CD4-positive, alpha-beta T cell treated with Interleukin-10 for 1 hour (primary cell): ENCODE data around the gene KAZALD1.

Source experiments
- DNase-seq: peaks from one replicate; pipeline ENCODE4 v3.0.0-alpha.2; 2020

KAZALD1 gene

DNA sequence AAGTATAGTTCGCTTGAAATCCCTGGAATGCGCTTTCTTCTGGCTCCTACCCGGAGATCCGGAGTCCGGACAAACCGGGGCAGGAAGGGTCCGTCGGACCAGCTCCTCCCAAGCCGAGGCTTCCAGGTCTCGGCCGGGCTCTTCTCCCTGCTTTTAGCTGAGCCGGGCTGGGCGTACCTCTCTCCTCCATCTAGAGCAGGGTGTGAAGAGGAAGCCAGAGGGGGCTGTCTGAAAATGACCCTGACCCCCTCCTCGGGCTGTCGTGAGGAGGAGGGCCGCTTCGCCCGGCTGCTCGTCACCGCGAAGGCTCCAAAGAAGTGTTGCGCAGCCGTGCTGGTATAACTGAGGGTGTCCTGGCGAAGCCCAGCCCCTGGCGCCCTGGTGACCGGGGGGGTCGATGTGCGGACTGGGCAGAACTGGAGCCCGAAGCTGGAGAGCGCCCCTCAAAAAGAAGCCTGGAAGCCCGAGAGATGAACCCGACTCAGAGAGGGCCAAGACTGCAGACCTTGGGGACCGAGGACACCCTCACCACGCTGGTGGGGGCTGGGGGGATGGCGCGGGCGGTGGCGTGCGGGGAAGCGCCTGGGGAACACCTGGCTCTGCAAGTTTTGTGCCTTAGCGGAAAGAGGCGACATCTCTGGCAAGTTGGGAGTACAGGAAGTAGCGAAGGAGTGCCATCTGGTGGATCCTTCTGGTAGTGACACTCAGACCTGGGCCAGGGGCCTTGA is 5.7 kb downstream of the KAZALD1 start:
- DNase-seq = peak; percentile 83

DNA sequence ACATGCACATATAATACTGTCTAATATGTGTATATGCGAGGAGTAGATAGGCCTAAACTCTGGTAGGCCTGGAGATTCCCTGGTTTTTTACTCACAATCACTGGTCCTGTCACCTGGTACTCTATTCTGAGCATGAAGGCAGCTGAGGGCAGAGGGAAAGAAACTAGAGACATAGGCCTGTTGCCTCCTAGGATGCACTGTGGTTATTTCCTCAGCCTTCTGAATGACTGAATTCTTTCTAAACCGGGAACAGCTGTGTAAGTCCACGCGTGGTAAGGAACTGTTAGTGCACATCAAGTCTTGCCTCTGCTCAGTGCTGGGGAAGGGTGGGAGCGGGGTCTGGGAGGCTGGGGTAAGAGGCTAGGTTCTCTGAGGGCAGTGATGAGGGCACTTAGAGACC is 7.7 kb downstream of the KAZALD1 start:
- no peak for DNase-seq

DNA sequence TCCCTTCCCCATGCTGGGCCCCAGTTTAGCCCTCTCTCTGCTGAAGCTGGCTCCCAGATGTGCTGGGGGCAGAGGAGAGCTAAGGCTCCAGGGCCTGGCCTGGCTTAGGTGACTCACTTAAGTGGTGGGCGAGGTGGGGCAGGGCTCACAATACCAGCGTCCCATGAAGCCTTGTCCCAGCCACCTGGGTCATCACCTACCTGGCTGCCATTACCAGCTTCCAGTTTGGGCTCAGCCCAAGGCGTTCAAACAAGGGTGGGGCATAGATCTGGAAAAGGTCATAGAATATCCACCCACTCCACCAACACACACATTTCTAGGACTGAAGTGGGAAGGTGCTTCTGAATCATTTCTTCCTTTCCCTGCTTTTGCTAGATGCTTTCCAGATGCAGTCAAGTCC is 8.3 kb downstream of the KAZALD1 start:
- no peak for DNase-seq

DNA sequence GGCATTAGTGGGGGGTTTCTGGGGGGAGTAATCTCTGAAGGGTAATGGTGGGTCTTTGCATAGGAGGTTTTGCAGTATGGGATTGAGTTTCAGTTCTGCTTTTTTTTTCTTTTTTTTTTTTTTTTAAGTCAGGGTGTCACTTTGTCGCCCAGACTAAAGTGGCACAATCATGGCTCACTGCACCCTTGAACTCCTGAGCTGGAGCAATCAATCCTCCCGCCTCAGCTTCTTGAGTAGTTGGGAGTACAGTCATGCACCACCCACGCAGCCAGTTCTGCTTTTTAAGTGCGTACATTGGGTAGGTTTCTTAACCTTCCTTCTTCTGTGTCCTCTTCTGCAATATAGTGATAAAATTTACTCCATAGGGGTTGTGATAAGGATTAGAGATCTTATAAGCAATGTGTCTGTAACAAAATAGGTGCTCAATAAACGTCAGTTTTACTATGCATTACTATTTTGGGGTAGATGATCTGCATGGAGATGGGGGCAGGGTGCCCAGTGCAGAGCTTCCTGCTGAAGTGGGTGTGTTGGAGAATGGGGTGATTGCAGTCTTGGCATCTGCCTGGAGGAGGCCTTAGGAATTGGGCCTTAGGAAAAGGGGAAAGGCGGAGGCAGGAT is 9.6 kb downstream of the KAZALD1 start:
- DNase-seq = no peak

DNA sequence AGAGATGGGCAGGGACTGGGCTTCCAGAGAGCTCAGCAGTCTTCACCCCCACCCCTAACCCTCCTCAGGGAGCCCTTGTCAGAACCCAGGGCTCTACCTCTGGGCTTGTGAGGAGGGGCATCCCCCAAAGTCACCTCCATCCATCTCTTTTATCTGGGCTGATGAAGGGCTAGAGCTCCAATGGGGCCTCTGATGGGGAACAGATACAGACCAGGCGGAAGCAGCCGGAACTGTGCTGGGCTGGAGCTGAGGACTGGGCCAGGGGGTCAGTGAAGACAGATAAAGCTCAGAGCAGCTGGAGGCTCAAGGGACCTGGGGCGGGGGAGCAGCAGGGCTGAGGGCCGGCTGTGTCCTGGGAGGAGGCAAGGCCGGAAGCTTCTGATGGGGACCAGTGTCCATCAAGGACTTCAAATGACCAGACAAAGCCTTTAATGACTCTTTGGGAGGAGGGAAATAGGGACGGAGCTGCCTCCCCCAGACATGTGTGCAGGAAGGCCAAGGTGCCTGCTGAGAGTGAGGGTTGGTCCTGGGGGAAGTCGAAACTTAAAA is 10.2 kb downstream of the KAZALD1 start:
- DNase-seq = no peak

DNA sequence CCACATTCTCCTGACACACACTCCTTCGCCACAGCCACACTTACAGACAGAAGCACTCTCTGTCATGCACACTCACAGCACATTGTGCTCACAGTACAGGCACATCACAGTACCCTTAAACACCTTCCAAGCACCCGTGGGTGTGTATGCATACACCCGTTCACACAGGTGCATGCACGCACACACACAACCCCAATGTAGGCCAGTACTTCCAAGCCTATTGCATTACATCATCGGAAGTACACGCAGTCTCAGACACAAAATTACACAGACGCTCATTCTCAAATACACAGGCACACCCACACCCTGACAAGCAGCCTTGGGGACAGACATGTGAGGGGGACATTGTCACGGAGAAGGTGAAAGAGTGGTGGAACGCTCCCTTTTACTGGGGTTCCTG is 11.1 kb downstream of the KAZALD1 start:
- no peak for DNase-seq

DNA sequence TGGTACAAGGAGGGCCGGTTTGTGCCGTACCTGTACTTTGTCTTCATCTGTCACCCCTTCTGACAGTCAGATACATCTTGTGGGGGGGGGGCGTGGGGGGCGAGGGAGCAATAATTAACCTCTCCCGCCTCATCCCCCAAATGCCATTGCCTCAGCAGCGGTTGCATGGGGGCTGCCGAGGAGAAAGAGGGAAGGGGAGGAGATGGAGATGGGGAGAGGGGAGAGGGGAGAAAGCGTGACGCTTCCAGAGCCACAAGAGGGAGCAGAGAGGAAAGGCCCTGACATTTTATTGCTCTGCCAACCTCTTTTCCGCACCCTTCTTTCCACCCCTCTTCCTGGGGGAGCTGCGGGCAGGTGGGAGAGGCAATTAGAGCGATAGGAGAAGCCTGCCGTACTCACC is 11.8 kb downstream of the KAZALD1 start:
- no peak for DNase-seq

DNA sequence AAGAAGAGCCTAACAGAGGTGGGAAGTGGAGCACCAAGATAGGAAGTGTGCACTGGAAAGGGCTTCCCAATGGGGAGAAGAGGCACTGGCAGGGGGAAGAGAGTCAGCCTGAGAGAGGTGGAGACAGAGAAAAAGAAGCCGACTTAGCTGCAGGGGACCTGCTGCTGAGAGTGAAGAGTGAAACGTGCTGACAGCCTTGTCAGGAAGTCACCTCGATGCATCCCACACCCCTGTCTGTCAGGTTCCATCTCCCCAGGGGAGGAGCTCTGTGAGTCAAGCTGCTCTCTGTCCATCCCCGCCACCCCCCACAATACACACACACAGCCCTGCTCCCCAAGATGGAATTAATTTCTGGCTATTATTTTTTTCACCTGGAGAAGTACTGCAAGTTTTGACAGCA is 14.0 kb downstream of the KAZALD1 start:
- no peak for DNase-seq

DNA sequence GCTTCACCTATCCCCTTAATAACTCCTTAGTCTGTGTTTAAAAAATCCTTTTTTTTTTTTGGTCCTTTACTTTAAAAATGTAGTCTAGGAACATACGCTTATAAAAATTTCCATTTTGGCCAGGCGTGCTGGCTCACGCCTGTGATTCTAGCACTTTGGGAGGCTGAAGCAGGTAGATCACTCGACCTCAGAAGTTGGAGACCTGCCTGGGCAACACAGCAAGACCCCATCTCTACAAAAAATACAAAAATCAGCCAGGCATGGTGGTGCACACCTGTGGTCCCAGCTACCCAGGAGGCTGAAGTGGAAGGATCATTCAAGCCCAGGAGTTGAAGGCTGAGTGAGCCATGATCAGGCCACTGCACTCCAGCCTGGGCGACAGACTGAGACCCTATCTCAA is 14.8 kb downstream of the KAZALD1 start:
- no peak for DNase-seq

DNA sequence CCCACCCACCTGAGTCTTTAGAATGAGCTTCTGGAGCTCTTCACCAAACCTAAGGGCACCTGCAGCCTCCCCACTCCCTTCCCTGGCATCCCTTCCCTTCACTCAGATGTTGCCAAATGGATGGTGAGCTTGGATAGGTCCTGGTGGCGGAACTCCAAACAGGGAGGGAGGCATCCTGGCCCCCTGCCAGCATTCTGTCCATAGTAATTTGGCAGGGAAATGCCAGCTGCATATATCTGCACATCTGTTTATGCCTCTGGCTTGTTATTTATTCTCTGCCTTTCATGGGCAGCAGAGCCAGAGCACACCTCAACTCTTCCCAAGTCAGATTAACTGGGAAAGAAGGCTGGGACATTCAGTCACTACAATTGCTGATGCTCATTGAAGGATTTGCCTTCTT is 18.1 kb downstream of the KAZALD1 start:
- no peak for DNase-seq

DNA sequence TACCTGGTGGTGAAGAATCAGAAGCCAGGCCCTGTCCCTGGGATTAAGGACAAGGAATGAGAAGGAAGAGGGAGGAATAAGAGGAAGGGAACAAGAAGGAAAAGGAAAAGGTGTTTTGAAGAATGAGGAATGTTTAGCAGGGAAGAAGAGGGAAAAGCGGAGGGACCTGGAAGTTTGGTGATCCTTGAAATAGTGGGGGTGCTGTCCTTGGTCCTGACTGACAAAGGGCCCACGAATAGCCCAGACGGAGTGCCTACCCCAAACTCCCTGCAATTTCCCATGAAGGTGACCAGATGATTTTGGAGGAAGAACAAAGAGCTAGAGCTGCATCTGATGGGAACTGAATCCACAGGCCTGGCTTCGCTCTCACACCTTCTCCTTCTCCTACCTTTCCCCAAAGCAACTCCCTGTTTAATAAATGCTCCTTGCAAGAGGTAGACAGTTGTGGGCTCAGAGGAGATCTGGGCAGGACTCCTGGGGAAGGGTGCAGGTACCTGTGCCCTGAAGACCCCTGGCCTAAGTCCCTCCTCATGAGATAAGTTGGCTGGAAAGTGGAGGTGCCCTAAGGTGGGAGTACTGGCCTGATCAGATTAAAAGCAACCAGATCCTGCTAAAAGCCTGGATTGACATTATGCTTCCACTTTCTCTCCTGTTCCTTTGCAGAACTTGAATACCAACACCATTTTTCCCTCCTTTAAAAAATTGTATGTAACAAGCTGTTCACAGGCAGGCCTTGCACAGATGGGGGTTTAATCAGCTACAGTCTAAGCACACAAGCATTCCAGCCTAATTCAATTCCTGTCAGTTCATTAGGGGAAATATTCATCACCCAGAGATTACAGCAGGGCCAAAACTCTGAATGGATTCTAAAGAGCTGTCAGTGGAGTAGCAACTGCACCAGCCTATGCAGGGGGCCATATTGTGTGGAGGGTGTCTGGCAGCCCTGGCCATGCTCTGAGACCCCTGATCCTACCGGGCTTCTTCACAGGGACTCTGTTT is 19.4 kb downstream of the KAZALD1 start:
- DNase-seq = no peak

DNA sequence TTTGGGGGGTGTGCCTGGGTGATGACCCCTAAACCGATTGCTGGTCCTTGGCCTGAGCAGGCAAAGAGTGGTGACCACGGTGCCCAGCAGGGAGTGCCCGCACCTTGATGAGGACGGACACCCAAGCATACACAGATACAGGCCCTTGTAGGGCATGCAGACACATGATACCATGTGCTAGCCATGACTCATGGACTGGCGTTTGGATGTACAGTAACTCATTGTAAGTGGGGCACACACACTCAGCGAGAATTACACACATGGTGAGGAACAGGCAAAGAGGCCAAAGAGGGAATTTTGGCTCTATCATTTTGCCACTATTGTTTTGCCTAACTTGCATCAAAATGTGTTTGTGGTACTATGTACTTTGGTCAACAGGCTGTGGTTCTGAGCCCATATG is 24.1 kb downstream of the KAZALD1 start:
- no peak for DNase-seq

DNA sequence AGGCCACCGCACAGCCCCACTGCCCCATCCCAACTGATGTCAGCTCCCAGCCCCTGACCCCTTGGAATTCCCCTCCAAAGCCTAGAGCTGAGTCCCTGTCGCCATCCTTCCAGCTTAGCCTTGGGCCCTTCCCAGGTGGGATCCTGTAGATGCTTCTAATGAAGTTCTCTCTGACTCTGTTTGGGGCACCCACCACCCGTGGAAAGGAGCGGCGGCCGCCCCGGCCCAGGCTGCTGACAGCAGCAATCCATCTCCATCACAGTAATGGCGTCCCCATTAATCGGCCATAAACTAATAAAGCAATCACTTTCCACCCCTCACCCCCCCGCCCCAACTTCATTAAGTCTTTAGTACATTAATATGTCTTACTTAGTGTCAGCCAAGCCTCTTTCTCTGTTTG is 25.6 kb downstream of the KAZALD1 start:
- no peak for DNase-seq

DNA sequence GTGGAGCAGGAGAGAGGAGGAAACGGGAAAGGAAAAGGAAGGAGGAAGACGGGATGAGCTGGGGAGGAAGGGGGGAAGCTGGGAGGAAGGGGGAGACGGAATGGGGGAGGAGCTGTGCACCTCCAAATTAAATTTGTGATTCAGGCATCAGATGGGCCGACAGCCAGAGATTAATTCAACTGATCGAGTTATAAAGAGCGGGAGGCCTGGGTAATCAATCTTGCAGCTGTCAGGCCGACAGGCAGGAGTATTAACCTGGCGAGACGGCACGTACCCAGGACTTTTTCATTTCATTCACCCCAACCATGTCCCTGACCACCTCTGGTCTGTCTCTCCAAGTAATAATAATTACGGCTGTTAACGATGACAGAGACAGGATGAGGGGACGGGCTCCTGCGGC is 26.2 kb downstream of the KAZALD1 start:
- DNase-seq = no peak

DNA sequence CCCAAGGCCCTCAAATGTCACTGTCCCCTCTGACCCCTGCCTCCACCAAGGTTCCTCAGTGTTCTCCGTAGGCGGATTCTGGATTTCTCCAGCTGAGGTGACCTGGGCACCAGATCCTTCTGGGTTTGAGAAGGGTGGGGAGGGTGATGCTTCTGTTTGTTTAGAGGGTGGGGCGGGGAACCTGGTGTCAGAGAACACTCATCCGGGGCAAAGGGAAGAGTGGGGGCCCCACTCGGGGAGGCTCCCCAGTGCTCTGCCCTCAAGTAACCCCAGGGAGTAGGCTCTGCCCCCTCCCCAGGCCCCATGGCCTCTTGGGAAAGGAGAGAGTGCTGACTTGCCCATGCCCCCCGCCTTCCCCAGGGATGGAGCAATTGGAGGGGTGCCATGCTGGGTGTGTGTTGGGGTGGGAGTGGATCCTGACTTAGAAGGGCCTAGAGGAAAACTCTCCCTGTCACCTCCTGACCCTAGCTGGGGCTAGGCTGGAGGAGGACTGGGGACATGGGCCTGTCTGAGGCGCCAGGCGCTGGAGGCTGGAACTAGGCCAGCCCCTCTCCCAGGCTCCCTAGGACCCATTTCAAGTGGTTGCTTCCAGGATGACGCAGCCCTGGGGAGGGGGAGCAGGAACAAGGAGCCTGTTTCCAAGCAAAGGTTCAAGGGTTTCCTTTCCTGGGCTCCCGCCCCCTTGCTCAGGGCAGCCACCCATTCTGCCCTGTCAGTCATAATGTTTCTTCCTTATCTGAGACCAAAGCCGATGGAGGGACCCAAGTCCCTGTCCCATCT is 27.9 kb downstream of the KAZALD1 start:
- no peak for DNase-seq

DNA sequence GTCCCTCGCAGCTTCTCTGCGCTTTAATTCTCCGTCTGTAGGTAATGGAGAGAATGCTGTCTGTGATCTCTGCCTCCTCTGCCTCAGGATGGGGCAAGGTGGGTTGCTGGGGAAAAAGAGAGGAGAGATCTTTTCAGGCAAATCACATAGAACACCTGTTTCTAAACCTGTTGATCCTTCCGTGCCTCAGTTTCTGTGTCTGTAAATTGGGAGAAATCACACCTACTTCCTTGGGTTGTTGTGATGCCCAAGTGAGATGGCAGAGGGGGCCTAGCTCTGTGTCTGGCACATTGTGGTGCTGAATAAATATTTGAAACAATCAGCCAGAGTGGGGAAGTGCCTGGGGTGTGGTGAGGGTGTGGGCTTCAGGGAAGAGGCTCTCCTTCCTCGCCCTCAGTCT is 28.8 kb downstream of the KAZALD1 start:
- no peak for DNase-seq

DNA sequence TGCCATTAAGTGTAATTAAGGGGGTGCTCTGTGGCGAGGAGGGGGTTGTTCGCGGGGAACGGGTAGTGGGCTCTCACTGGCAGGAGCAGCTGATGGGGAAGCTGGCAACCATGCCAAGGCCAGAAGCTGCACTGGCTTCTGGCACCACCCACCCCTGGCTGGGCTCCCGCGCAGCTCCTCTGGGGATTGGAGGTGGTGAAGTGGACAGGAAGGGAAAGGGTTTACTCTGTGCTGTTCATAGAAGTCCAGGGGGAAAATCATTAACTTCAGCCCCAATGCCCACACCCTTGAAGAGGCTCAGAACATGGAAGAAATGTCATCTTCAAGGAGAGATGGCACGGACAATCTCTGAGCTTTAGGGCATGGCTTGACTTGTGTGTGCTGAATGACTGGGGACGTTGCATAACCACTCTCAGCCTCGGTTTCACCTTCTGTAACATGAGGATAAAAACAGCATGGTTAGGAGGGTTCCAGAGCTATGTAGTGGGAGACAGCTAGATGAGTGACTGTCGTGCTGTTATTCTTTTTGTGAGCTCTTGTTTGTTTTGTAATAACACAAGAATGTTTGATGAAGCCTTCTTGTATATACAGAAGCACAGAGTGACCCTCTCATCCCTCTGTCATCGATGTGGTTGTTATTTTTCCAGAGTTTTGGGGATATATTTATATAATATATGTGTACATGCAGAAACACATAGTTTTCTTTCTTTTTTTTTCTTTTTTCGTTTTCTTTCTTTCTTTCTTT is 29.9 kb downstream of the KAZALD1 start:
- DNase-seq = no peak

DNA sequence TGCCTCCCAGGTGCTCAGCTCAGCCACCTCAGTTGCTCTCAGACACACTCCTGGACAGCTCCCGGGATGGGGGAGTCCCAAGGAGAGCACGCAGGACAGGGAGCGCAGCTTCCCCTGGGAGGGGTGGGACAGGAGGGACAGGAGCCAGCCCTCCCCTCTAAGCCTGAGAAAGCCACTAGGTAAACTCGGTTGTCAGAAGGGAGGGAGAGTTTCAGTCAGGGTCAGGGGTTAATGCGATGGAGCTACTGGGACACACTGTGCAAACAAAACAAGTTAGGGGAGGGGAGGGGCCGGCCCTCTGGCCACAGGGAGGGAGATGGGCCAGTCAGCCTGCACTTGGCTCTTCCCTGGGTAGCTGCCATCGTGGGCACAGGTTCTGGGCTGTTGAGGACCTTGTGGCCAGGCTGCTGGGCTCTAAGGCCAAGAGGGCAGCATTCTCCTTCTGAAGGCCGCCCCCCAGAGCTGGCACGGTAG is 31.1 kb downstream of the KAZALD1 start:
- DNase-seq = no peak

DNA sequence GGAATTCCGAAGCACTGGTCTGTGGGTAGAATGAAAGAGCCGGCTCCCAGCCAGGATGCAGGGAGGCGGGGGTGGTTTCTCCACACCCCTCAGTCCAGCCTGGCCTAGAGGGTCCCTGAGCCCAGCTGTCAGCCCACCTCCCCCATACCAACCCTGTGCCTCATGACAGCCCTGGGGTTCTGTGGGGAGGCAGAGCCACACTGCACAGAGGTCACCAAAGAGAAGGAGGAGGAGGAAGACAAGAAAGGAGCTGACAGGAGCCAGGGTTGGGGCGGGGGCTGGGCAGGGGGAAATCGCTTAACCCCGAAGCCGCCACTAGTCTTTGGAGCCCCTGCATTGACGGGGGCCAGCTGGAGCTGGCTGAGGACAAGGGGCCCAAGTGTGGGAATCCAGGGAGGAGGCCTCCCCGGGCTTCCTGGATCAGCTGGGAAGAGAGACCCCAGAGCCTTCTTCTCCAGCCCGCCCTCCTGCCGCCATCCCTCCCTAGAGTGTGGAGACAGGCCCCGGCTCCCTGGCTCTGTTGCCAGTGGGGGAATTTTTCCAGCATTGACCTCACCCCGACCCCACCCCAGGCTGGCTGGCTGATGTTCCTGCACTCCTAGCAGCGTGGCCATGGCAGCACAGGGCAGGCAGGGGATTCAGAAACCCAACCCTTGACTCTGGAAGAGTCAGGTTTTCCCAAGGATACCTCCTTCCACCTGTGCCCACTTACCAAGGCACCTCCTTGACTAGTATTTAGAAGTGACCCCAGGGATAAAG is 32.5 kb downstream of the KAZALD1 start:
- DNase-seq = no peak

DNA sequence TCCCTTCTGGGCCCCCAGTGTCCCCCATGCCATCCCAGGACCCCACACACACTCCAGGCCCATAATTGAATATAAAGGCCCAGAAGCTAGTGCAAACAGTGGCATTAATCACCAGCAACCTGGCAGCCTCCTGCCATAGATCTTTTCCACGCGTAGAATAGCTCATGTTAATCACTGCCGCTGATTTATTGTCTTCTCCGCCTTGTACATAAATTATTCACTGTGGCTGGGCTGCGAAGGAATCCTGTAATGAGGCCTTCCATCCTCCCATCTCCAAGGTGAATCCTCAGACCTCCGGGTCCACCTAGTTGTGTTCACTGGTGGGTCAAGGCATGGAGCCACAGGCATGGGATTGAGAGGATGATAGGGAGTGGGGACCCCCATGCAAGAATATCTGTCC is 33.2 kb downstream of the KAZALD1 start:
- no peak for DNase-seq
